GM10266 (cell line): ENCODE measurements around the gene HDAC11.

Source experiments
- DNase-seq: peaks from one replicate; pipeline ENCODE4 v3.0.0; 2012; ENCODE audit errors: extremely low spot score
- CTCF ChIP-seq: IDR thresholded peaks from 2 replicates; pipeline ENCODE4 v1.5.1; 2012; ENCODE audit warnings: mild to moderate bottlenecking, low read depth; ENCODE audit not compliant: control insufficient read depth, insufficient read depth; ENCODE audit errors: missing control alignments

Gene HDAC11

GRCh38 chr3:13553686-13554085 lies 73.6 kb downstream of the HDAC11 start:
- no peak for DNase-seq
- no peak for TF ChIP-seq CTCF

- no peak for DNase-seq
- no peak for TF ChIP-seq CTCF
Observed at GRCh38 chr3:13555753-13556152, 75.6 kb downstream of the HDAC11 start.
